ENCODE measurements around the gene TEX53.

- TF ChIP-seq SPI1 (IDR thresholded peaks at IDR 0.05; ENCODE audit: low read depth, low read length) (no peak), POLR2A (IDR thresholded peaks at IDR 0.05; ENCODE audit: low read depth, low read length) (no peak), POLR2AphosphoS5 (IDR thresholded peaks at IDR 0.05; ENCODE audit: low read depth, low read length) (no peak), POU2F2 (IDR thresholded peaks at IDR 0.05; ENCODE audit: low read depth, low read length) (no peak), TAF1 (IDR thresholded peaks at IDR 0.05; ENCODE audit: low read depth, low read length) (no peak)
Measured at GRCh38 chr9:114621975-114622609, 35.5 kb downstream of the TEX53 start.

Measured in GM12891 (cell line).